Measurements from ENCODE around the gene VIM. TPM values are rescaled to one million over a fixed set of nuclear protein-coding genes. Genes with fewer than 3 reads are reported as not detected.

VIM gene
- total RNA-seq, 2 donors from 2014 or later = 1,558 to 2,042 TPM

- no peak for ATAC-seq
- H3K4me3 Mint-ChIP-seq = peak overlapping the region; percentile 94
- peaks cover 63% of the 10 kb centered on the region for H3K4me1 Mint-ChIP-seq
- peak overlapping the region; percentile 98 for H3K27ac Mint-ChIP-seq
- H3K9me3 ChIP-seq (ENCODE audit: control insufficient read depth, low read length, poor library complexity, severe bottlenecking) = no peaks in the 10 kb centered on the region
- H3K27me3 Mint-ChIP-seq = no peaks in the 10 kb centered on the region
- peaks cover 4% of the 10 kb centered on the region for H3K36me3 Mint-ChIP-seq (ENCODE audit: low read depth)
- DNase-seq = no peak
Observed at GRCh38 chr10:17229717-17229966, 1.6 kb downstream of the VIM start.

GRCh38 chr10:17229967-17230682, 2.1 kb downstream of the VIM start:
- ATAC-seq = peak; percentile 56
- DNase-seq = peak; percentile 72 to 78 (median 77)
- Mint-ChIP-seq H3K4me1 (peaks cover 64% of the 10 kb centered on the region), H3K36me3 (ENCODE audit: low read depth) (peaks cover 4% of the 10 kb centered on the region), H3K27ac (peak overlapping the region; percentile 98), H3K27me3 (no peaks in the 10 kb centered on the region), H3K4me3 (peak overlapping the region; percentile 94)
- no peaks in the 10 kb centered on the region for H3K9me3 ChIP-seq (ENCODE audit: control insufficient read depth, low read length, poor library complexity, severe bottlenecking)

GRCh38 chr10:17231788-17232187, 3.7 kb downstream of the VIM start:
- no peaks in the 10 kb centered on the region for H3K9me3 ChIP-seq (ENCODE audit: control insufficient read depth, low read length, poor library complexity, severe bottlenecking)
- H3K4me1 Mint-ChIP-seq = peaks cover 60% of the 10 kb centered on the region
- DNase-seq (no peak), ATAC-seq (no peak)
- peaks cover 12% of the 10 kb centered on the region for H3K36me3 Mint-ChIP-seq (ENCODE audit: low read depth)
- H3K27me3 Mint-ChIP-seq = no peaks in the 10 kb centered on the region
- peak overlapping the region; percentile 94 for H3K4me3 Mint-ChIP-seq
- H3K27ac Mint-ChIP-seq = peak overlapping the region; percentile 98

GRCh38 chr10:17232276-17232960, 4.4 kb downstream of the VIM start:
- no peaks in the 10 kb centered on the region for H3K9me3 ChIP-seq (ENCODE audit: control insufficient read depth, low read length, poor library complexity, severe bottlenecking)
- peaks cover 54% of the 10 kb centered on the region for H3K4me1 Mint-ChIP-seq
- H3K27me3 Mint-ChIP-seq = no peaks in the 10 kb centered on the region
- H3K4me3 Mint-ChIP-seq = peak overlapping the region; percentile 94
- ATAC-seq (no peak), DNase-seq (no peak)
- H3K27ac Mint-ChIP-seq = peak overlapping the region; percentile 98
- peaks cover 12% of the 10 kb centered on the region for H3K36me3 Mint-ChIP-seq (ENCODE audit: low read depth)

GRCh38 chr10:17233286-17233991, 5.4 kb downstream of the VIM start:
- Mint-ChIP-seq H3K27ac (peak overlapping the region; percentile 96), H3K4me3 (peak overlapping the region; percentile 90), H3K4me1 (peaks cover 49% of the 10 kb centered on the region), H3K36me3 (ENCODE audit: low read depth) (peaks cover 12% of the 10 kb centered on the region), H3K27me3 (no peaks in the 10 kb centered on the region)
- ATAC-seq (no peak), DNase-seq (no peak)
- no peaks in the 10 kb centered on the region for H3K9me3 ChIP-seq (ENCODE audit: control insufficient read depth, low read length, poor library complexity, severe bottlenecking)

GRCh38 chr10:17234431-17234945, 6.4 kb downstream of the VIM start:
- Mint-ChIP-seq H3K4me1 (peaks cover 46% of the 10 kb centered on the region), H3K27me3 (no peaks in the 10 kb centered on the region), H3K36me3 (ENCODE audit: low read depth) (peaks cover 12% of the 10 kb centered on the region), H3K4me3 (peak overlapping the region; percentile 90), H3K27ac (peak overlapping the region; percentile 96)
- no peaks in the 10 kb centered on the region for H3K9me3 ChIP-seq (ENCODE audit: control insufficient read depth, low read length, poor library complexity, severe bottlenecking)
- no peak for DNase-seq
- no peak for ATAC-seq

GRCh38 chr10:17235136-17235535, 7.1 kb downstream of the VIM start:
- Mint-ChIP-seq H3K4me3 (peak overlapping the region; percentile 90), H3K27me3 (no peaks in the 10 kb centered on the region), H3K36me3 (ENCODE audit: low read depth) (peaks cover 12% of the 10 kb centered on the region), H3K4me1 (peaks cover 45% of the 10 kb centered on the region), H3K27ac (peak overlapping the region; percentile 96)
- ATAC-seq (no peak), DNase-seq (no peak)
- H3K9me3 ChIP-seq (ENCODE audit: control insufficient read depth, low read length, poor library complexity, severe bottlenecking) = no peaks in the 10 kb centered on the region

- no peaks in the 10 kb centered on the region for H3K9me3 ChIP-seq (ENCODE audit: control insufficient read depth, low read length, poor library complexity, severe bottlenecking)
- Mint-ChIP-seq H3K27me3 (no peaks in the 10 kb centered on the region), H3K4me1 (peaks cover 35% of the 10 kb centered on the region), H3K36me3 (ENCODE audit: low read depth) (peaks cover 10% of the 10 kb centered on the region), H3K27ac (peak overlapping the region; percentile 96), H3K4me3 (peak overlapping the region; percentile 63)
- ATAC-seq (no peak), DNase-seq (no peak)
Observed at GRCh38 chr10:17236468-17237148, 8.6 kb downstream of the VIM start.

- H3K27me3 Mint-ChIP-seq = no peaks in the 10 kb centered on the region
- peaks cover 10% of the 10 kb centered on the region for H3K36me3 Mint-ChIP-seq (ENCODE audit: low read depth)
- no peak for ATAC-seq
- H3K4me3 Mint-ChIP-seq = no peak overlapping the region
- H3K27ac Mint-ChIP-seq = peak overlapping the region; percentile 96
- no peak for DNase-seq
- peaks cover 32% of the 10 kb centered on the region for H3K4me1 Mint-ChIP-seq
- H3K9me3 ChIP-seq (ENCODE audit: control insufficient read depth, low read length, poor library complexity, severe bottlenecking) = no peaks in the 10 kb centered on the region
Observed at GRCh38 chr10:17237149-17237527, 9.1 kb downstream of the VIM start.

- DNase-seq (no peak), ATAC-seq (peak; percentile 10)
- Mint-ChIP-seq H3K4me3 (peak overlapping the region; percentile 33), H3K27ac (peak overlapping the region; percentile 96), H3K27me3 (no peaks in the 10 kb centered on the region), H3K36me3 (ENCODE audit: low read depth) (peaks cover 12% of the 10 kb centered on the region), H3K4me1 (peaks cover 30% of the 10 kb centered on the region)
- no peaks in the 10 kb centered on the region for H3K9me3 ChIP-seq (ENCODE audit: control insufficient read depth, low read length, poor library complexity, severe bottlenecking)
Observed at GRCh38 chr10:17237915-17238444, 9.9 kb downstream of the VIM start.

GRCh38 chr10:17238445-17239291, 10.6 kb downstream of the VIM start:
- Mint-ChIP-seq H3K27me3 (no peaks in the 10 kb centered on the region), H3K27ac (peak overlapping the region; percentile 96), H3K36me3 (ENCODE audit: low read depth) (peaks cover 12% of the 10 kb centered on the region), H3K4me1 (peaks cover 27% of the 10 kb centered on the region), H3K4me3 (peak overlapping the region; percentile 49)
- H3K9me3 ChIP-seq (ENCODE audit: control insufficient read depth, low read length, poor library complexity, severe bottlenecking) = no peaks in the 10 kb centered on the region
- ATAC-seq = peak; percentile 48
- no peak for DNase-seq

Measured in T-helper 17 cell (primary cell).